ENCODE measurements around the gene ZNF627.
"Not testable (repeated sequence)": the region's sequence is repeated elsewhere in the genome, so short reads cannot be mapped to it uniquely, and the experiment has no call there.

The ZNF627 gene

DNA sequence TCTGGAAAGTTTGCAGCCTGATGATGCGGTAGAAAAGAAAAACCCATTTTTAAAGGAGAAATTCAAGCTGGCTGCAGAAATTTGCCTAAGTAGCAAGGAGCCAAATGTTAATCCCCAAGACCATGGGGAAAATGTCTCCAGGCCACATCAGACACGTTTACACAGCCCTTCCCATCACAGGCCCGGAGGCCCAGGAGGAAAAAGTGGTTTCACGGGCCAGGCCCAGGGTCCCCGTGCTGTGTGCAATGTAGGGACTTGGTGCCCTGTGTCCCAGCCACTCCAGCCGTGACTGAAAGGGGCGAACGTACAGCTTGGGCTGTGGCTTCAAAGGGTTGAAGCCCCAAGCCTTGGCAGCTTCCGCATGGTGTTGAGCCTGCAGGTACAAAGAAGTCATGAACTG is 35.9 kb downstream of the ZNF627 start:
- no peak for DNase-seq

DNA sequence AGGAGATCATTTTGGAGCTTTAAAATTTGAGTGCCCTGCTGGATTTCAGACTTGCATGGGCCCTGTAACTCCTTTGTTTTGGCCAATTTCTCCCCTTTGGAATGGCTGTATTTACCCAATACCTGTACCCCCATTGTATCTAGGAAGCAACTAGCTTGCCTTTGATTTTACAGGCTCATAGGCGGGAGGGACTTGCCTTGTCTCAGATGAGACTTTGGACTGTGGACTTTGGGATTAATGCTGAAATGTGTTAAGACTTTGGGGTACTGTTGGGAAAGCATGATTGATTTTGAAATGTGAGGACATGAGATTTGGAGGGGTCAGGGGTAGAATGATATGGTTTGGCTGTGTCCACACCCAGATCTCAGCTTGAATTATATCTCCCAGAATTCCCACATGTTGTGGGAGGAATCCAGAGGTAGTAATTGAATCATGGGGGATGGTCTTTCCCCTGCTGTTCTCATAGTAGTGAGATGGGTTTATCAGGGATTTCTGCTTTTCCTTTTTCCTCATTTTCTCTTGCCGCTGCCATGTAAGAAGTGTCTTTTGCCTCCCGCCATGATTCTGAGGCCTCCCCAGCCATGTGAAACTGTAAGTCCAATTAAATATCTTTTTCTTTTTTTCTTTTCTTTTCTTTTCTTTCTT is 36.9 kb downstream of the ZNF627 start:
- DNase-seq: not testable (repeated sequence)

DNA sequence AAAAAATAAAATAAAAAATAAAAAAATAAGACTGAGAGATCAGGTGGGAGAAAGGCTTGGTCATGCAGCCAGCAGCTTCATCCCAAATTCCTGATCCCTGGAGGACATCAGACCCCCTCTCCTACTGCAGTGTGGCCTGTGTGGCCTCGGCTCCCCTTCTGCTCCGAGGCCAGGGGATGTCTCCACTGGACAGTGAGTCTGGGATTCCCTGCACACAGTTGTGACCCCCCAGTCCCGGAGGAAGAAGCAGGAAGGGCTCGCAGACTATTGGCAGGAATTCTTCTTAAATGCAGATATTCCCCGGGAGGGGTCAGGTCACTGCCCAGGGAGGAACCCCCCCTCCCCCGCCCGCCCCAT is 41.9 kb downstream of the ZNF627 start:
- no peak for DNase-seq

DNA sequence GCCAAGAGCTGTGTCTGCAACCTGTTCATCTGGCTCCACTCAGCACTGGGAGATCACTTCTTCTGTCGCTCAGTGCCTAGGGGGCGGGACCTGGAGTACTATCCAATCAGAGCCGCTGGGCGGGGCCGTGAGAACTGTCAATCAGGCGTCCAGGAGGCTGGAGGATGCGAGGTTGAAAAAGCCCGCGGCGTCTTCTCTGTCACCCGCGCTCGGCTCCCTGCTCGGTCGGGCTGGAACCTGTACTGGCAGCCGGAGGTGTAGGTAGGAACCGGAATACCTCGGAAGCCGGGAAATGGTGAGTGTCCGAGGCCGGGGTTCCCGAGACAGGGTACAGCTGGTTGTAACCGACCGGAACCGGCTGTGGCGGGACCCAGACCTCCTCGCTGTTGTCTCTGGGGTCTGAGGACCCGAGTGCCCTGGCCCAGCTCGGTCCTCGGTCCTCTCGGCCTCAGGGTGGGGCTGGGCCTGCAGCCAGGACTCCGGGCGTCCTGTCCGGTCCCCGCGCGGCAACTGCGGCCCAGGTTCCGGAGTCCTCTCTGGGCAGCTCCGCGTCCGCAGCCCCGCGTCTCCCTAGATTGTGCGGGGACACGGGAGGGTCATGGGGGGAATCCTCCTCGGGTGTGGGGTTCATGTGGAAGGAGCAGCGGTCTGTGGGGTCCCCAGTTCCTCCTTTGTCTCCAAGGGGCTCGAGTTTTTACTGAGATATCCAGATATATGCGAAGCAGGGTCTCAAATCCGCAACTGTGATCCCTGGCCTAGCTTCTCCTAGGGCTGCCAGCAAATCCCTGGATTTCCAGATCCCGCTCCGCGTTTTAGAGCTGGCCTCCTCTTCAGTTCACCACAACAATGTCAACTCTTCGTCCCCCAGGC is 42.6 kb downstream of the ZNF627 start:
- peak; percentile 80 to 88 for DNase-seq

DNA sequence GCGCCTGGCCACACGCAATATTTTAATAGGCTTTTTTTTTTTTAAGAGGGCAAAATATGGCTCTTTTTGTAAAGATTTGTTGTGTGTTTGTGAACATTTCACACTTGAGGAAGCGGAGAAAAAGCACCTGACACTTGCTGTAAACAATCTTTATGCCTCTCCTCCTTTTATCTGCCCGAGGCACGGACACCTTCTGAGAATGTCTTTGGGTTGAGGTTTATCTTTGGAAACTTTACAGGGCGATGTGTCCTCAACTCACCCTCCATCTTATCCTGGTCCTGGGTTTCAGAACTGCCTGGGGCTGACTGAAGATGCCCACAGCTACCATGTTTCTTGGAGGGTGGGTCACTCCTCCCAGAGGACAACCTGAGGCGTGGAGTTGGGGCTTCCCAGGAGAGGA is 44.0 kb downstream of the ZNF627 start:
- no peak for DNase-seq

DNA sequence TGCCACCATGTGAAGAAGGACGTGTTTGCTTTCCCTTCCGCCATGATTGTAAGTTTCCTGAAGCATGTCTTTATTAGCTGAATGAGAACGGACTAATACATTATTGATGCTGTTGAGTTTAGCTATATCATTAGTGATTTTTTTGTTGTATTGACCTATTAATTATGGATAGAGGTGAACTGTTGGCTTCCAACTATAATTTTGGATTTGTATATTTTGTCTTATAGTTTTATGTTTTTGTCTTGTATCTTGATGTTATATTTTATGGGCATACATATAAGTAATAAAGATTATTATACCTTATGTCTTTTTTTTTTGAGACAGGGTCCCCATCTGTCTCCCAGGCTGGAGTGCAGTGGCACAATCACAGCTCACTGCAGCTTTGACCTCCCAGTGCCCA is 45.6 kb downstream of the ZNF627 start:
- DNase-seq: no peak

DNA sequence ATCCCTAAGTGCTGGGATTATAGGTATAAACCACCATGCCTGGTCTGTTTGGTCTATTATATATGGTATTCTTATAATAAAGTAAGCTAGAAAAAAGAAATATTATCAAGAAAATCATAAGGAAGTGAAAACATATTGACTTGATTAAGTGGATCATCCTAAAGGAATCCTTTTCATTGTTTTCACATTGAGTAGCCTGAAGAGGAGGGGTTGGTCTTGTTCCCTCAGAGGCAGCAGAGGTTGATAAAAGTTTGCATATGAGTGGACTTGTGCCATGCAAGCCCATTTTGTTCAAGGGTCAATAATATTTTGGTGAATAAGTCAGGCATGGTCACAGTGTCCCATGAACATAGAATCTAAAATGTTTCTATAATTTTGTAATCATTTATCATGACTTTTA is 52.7 kb downstream of the ZNF627 start:
- no peak for DNase-seq

DNA sequence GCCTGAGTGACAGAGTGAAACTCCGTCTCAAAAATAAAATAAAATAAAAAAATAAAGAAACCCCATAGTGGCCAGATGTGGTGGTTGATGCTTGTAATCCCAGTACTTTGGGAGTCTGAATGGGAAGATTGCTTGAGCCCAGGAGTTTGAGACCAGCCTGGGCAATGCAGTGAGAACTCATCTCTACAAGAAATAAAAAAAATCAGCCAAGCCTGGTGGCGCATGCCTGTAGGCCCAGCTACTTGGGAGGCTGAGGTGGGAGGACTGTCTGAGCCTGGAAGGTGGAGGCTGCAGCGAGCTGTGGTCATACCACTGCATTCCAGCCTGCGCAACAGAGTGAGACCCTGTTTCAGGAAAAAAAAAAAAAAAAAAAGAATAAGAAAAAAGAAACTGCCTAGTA is 53.8 kb downstream of the ZNF627 start:
- DNase-seq: no peak

DNA sequence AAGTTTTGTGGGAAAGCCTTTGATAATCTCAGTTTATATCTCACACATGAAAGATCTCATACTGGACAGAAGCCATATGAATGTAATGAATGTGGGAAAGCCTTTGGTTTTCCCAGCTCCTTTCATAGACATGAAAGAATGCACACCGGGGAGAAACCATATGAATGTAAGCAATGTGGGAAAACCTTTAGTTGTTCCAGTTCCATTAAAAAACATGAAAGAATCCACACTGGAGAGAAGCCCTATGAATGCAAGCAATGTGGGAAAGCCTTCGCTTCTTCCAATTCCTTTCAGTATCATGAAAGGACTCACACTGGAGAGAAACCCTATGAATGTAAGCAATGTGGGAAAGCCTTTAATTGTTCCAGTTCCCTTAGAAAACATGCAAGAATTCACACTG is 54.8 kb downstream of the ZNF627 start:
- DNase-seq: no peak

DNA sequence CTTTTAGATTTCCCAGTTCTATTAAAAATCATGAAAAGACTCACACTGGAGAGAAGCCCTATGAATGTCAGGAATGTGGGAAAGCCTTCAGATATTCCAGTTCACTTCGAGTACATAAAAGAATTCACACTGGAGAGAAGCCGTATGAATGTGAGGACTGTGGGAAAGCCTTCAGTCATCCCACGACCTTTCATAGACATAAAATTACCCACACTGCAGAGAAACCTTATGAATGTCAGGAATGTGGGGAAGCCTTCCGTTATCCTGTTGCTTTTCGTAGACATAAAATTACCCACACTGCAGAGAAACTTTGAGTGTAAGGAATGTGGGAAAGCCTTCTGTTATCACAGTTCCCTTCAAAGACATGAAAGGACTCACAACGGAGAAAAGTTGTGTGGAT is 55.2 kb downstream of the ZNF627 start:
- DNase-seq: no peak

DNA sequence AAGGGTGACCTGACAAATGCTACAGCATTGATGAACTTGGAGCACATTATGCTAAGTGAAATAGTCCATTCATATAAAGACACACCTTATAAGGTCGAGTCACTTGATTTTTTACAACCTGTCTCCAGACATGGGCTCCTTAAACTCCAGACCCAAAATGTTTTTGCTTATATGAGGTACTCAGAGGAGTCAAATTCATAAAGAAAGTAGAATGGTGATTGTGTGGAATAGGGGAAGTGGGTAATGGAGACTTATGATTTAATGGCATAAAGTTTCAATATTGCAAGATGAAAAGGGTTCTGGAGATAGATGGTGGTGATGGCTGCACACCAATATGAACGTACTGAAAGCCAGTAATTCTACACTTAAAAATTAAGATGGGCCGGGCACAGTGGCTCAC is 59.3 kb downstream of the ZNF627 start:
- DNase-seq: no peak

DNA sequence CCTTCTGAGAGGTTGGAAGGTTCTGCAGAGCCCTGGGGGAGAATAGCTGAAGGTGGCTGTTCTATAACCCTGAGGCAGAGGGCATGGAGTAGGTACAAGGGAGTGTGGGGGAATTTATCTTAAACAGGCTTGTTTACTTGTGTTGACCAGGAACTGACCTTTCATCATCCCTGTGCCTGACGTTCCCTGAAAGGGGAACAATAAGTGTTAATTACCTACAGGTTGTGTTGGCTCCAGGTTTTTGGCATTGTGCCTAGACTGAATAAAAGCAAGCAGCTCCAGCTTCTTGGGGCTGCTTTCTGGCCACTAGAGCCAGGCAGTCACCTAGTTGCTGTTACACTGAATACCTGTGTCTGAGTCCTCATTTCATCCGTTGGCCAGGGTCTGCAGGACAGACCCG is 60.0 kb downstream of the ZNF627 start:
- no peak for DNase-seq

DNA sequence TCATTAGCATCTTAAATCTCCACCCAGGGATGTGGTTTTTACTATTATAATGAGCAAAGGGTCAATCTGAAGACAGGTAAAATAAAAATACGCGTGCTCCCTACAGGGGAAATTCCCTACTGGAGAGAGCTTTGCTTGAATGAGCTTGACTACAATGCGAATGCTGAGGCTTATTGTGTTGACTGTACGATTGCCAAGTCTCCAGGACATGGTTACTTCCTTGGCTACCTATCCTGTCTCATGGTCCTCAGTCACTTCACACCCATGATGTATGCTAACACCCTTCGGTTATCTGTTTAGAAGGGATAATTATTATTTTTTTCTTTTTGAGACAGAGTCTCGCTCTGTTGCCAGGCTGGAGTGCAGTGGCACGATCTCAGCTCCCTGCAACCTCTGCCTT is 61.7 kb downstream of the ZNF627 start:
- no peak for DNase-seq

DNA sequence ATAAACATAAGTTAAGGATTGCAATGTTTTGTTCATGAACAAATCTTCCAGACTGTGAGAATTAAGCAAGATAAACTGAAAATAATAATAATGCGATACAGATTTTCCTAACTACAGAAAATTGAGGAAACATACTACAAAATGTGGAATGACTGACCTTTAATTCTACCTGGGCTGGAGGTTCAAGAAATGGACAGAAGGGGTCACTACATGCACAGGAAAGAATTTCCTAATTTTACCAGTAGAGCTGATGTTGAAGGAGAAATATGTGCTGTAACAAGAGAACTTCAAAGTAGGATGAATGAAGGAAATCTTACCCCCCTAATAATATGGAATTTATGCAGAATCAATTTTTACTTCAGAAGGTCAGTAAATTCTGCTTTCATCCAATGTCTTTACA is 62.3 kb downstream of the ZNF627 start:
- no peak for DNase-seq

DNA sequence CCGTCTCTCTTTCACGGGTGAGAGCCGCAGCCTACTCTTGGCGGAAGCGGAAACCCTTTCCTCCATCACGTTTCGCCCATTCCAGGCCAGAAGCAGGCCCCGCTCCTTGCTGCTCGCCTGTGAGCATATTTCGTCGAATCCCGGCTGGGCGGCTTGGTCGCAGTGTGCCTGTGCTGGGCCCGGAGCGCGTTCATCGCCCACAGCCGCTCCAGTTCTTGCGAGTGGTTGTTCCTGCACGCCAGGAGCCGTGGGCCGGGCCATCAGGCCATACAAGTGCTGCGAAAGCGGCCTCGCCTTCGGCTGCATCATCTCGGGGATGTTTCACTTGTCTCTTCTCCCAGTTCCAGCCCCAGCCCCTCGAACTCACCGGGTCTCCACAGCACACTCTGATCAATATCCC is 65.0 kb downstream of the ZNF627 start:
- no peak for DNase-seq

DNA sequence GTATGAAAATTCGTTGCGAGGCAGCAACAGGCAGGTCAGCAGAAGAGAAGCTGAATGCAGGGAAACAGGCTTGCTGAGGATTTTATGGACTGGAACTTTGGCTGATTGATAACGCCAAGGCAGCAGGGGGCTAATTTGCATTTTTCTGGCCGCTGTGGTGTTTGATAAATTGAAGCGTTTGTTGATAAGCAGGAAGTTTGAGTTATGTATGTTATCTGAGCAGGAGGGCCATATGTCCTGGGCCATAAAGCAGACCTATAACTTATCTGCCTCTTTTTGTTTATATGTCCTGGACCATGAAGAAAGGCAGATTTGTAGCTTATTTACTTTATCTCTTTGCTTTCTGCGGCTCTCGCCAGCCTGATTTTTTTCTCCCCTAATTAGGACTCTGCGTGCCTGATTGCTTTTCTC is 65.9 kb downstream of the ZNF627 start:
- no peak for DNase-seq
